Fibroblast of skin of back (primary cell): Measurements from ENCODE around the gene NRXN3.

Experiments used
- DNase-seq: peaks from one replicate; pipeline ENCODE4 v3.0.0-alpha.2; 2013

The NRXN3 gene

GRCh38 chr14:79375356-79375755 lies 1205.2 kb downstream of the NRXN3 start:
- no peak for DNase-seq

DNA sequence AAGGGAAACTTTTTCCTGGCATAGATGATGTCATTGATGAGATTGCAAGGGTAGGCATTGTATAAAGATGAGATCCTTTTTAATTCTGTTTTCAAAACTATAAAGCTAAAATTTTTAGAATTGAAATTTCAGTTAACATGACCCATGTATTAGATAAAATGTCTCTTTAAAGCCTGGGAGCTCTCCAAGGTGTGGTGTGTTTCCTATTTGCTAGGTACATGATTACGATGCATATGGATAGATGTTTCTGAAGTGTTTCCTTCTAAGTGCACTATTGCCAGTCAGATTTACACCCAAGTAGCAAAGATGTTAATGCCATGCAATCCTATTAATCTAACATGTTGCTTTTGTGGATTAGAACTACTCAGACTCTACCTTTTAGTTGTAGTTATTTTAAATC lies 1206.4 kb downstream of the NRXN3 start:
- DNase-seq: no peak

- no peak for DNase-seq
Measured at GRCh38 chr14:79378020-79378419, 1207.8 kb downstream of the NRXN3 start.

DNA sequence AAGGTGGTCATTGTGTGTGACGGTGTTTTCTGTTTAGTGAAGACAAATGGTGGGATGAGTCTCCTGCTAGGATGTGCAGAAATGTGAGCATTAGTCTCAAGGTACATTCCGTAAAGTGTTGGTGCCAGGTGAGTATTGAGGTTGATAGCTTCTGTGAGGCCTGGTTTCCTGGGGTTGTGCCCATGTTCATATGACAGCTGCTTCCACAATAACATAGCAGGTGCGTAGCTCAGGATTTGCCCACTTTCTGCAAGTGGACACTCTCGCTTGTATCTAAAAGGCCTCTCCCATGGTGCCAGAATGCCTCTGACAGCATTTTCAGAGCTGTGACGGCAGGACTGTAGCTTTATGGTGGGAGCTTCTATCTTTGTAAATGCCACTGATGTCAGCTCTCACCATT lies 1209.1 kb downstream of the NRXN3 start:
- no peak for DNase-seq

- DNase-seq: no peak
Measured at GRCh38 chr14:79383031-79383430, 1212.9 kb downstream of the NRXN3 start.

DNA sequence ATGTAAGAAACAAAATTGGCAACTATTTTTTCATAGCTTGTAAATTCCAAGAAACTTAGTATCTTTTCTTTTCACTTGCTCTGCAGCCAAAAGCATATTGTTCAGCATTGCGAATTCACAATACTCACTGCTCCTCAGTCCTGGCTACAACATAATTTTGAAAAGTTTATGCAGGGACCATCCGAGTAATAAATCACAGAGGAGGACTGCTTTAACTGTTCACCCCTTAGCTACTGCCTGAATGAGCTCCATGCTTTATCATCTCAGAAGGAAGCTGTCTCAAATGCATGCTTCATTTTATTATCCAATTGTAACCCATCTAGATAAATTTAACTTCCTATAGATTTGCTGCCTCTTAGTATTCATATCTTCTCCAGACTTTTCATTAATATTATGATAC lies 1213.3 kb downstream of the NRXN3 start:
- DNase-seq: no peak

GRCh38 chr14:79395061-79395460 lies 1224.9 kb downstream of the NRXN3 start:
- peak; percentile 76 for DNase-seq

DNA sequence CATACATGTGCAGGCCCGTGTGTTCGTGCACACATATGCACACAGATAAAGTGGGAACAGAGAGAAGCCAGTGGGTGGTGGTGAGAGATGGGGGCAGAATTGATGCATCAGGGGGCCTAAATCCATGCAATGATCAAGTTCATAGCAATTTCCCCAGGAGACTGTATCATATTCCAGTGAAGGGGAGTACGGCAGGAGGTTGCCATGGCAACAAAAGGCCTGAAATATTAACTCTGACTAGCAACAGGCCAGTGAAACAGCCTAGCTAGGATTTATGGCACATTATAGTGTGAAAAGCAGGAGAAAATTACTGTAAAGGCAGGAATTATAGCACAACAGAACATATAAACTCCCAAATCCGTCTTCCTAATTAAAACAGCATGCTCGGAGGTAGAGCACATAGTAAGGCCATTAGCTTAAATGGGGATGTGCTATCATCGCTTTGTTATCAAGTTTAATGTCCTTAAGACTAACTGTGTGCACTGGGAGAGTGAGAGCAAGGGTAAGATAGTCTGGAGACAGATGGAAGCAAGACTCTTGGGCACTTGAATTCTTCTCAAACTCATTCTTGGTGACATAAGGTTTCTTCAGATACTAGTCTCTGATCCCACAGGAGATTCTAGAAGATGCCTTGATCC lies 1234.8 kb downstream of the NRXN3 start:
- DNase-seq: peak; percentile 26

- no peak for DNase-seq
Measured at GRCh38 chr14:79405512-79405910, 1235.3 kb downstream of the NRXN3 start.

GRCh38 chr14:79407572-79407971 lies 1237.4 kb downstream of the NRXN3 start:
- DNase-seq: no peak

GRCh38 chr14:79408696-79409095 lies 1238.5 kb downstream of the NRXN3 start:
- DNase-seq: no peak

GRCh38 chr14:79411403-79412174 lies 1241.4 kb downstream of the NRXN3 start:
- DNase-seq: peak; percentile 36

DNA sequence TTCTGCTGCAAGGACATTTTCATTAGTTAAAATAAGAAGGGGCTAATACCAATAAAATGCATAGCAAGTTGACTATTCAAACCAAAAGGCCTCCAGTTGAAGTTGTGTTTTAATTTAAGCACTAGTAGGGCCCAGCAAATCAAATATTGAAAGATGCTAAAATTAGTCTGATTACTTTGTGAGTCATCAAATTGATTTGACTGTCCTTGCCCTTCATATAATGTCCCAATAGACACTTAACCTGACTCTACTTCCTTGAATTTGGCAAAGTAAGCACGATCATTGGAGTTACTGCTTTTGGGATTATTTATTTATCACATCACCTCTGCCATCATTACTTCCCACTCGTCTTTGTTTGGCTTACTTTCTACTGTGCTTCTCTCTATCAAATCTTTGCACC lies 1242.6 kb downstream of the NRXN3 start:
- no peak for DNase-seq

GRCh38 chr14:79413734-79414428 lies 1243.7 kb downstream of the NRXN3 start:
- no peak for DNase-seq

DNA sequence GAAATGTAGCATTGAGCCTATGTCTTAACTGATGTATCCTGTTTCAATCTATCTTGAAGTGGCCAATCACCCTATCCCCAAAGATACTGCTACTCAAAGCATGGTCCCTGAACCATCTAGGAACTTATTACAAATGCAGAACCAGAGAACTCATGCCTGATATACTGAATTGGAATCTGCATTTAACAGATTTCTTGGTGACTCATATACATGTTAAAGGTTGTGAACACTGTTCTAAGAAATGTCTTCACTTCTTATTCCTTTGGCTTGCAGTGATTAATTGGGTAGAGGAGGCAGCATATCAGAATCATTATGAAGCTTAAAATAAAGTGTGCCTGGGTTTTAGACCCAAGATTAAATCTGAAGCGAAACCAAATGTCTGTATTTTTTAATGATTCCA lies 1245.6 kb downstream of the NRXN3 start:
- DNase-seq: peak; percentile 35

GRCh38 chr14:79417961-79418360 lies 1247.8 kb downstream of the NRXN3 start:
- peak; percentile 46 for DNase-seq

DNA sequence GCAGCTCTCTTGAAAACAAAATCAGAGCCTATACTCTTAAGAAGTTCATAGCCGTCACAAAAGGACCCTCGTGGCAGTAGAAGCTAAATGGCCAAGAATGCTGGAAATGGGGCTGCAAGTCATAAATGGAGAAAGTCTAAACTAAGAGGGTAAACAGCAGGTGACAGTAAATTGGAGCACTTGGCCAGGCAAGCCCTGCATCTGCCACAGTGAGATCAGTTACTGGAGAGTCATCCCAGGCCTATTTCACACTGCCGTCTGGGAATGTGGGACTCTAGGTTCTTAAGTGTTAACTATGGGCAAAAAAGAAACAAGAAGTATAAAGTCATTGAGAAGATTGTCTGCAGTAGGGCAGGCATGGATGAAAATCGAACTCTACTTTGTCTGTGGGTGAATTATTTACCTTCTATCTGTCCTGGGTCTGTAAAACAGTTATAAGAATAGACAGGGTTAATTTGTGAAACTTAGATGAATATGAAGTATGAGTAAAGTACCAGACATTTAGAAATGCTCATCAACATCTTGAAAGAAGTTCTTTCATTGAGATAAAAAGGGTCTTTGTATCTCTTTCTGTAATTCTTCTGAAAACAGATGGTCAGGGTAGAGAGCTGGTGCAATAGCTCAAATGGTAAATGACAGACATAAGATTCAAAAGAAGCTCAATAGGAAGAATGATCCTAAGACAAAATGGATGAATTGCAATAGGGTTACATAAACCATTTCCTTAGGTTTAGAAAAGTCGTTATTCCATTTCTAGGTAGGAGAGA lies 1248.7 kb downstream of the NRXN3 start:
- DNase-seq: no peak

DNA sequence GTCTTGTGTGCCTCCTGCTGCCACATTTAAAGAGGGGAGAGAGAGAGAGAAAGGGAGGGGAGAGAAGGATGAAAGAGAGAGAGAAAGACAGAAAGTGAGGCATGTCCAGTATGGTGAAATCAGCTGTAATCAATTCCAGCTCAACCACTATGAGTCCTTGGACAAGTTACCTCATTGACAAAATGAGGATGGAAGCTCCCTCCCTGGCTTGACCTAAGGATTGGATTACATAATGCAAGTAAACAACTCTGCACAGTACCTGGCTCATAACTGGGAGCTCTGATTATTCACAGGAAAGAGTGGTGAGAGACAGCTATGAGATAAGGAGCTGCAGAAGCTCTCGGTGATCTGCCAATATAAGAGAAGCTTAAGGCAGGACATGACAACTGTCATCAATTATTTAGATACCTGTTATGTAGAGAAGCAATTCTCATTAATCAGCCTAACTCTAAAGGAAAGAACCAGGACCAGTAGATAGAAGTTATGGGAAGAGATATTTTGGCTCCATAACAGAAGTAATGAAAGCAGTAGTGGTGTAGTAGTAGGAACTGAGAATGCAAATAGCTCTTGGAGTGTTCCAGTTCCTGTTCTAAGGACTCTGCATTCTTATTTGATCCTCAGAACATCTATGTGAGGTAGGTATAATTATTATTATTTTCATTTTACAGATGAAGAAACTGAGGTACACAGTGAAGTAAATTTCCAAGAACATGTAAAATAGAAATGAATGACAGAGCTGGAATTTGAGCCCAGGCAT lies 1249.6 kb downstream of the NRXN3 start:
- DNase-seq: no peak

- no peak for DNase-seq
Measured at GRCh38 chr14:79420725-79421124, 1250.6 kb downstream of the NRXN3 start.

- DNase-seq: no peak
Measured at GRCh38 chr14:79421811-79422210, 1251.6 kb downstream of the NRXN3 start.

GRCh38 chr14:79424462-79424861 lies 1254.3 kb downstream of the NRXN3 start:
- no peak for DNase-seq

- no peak for DNase-seq
Measured at GRCh38 chr14:79426103-79426755, 1256.1 kb downstream of the NRXN3 start.
